GM12872 (cell line): Measurements from ENCODE around the gene ITIH4.
A peak's percentile ranks its signal among the peaks of the same experiment; 100 is the strongest.

Source experiments
- TF ChIP-seq, protein P1 (sequence below): IDR thresholded peaks from 3 replicates; pipeline ENCODE4 v1.5.1; 2011; ENCODE audit warnings: low read depth, mild to moderate bottlenecking, low read length, moderate library complexity; ENCODE audit not compliant: insufficient read depth

Gene ITIH4

DNA sequence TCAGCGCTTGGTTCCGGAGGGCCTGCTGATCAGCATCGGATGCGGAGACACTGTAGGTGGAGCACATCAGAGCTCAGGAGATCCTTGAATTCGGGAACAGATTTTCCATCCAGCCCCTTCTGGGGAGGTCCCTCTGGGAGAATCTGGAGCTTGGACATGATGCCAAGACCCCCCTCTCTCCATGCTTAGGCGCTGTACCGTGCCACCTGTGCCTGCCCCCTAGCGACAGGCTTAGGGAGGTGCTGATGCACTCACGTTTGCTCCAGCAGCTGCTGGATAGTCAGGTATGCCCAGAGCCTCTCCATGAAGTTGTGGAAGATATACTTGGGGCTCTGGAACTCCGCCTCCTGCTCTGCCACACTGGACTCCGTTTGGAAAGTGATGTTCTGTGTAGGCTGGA lies 9.7 kb downstream of the ITIH4 start:
- TF ChIP-seq, protein P1, sequence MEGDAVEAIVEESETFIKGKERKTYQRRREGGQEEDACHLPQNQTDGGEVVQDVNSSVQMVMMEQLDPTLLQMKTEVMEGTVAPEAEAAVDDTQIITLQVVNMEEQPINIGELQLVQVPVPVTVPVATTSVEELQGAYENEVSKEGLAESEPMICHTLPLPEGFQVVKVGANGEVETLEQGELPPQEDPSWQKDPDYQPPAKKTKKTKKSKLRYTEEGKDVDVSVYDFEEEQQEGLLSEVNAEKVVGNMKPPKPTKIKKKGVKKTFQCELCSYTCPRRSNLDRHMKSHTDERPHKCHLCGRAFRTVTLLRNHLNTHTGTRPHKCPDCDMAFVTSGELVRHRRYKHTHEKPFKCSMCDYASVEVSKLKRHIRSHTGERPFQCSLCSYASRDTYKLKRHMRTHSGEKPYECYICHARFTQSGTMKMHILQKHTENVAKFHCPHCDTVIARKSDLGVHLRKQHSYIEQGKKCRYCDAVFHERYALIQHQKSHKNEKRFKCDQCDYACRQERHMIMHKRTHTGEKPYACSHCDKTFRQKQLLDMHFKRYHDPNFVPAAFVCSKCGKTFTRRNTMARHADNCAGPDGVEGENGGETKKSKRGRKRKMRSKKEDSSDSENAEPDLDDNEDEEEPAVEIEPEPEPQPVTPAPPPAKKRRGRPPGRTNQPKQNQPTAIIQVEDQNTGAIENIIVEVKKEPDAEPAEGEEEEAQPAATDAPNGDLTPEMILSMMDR, result peak; percentile 89

DNA sequence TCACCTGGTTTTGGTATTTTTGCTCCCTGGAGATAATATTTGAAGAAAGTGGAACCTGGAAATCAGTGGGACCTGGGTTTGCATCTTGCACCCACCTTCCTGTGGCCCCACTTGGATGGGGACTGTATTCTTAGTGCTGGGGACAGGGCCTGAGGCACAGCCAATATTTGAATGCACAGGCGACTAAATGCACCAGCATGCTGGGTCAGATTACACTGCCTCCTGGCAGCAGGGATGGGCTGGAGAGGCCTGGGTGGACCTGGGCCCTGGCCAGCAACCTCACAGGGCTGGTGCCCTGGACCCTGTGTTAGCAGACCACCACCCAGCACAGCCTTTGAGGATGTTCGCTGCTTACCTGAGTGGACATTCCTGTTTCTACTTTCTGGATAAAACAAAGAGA lies 10.5 kb downstream of the ITIH4 start:
- TF ChIP-seq, protein P1, result no peak

DNA sequence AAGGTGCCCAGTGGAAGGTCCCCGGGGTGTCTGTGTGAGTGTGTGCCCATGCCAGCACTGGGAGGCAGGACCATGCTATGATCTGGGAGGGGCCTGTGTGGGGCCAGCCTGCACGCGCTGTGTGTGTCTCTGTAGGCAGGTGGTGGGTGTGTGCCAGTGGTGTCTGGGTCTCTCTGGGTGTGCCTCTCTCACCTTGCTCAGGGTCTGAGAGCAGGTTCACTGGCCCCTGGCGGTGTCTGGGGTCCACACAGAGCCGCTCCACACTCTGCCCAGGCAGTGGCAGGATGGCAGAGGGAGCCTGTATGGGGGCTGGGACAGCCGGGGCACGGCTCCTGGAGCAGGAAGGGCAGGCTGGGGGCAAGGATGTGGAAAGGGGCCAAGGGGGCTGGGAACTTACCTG lies 12.6 kb downstream of the ITIH4 start:
- TF ChIP-seq, protein P1, result no peak

DNA sequence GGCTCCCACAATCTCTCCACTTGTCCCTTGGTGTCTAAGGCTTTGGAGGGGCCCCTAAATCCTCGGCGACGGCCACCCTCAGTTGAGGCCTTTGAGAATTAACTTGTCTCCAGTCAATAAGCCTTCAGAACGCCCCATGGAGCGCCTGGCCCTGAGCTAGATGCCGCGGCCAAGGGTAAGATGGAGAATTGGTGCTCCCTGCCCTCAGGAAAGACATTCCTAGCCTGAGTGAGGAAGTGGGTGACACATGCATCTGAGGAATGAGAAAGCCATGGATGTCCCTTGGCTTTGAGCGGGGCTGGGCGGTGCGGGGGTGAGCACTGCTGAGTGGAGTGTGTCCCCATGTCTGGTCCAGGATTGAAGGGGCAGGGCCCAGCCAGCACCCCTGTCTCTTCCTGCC lies 13.3 kb downstream of the ITIH4 start:
- TF ChIP-seq, protein P1, result no peak

DNA sequence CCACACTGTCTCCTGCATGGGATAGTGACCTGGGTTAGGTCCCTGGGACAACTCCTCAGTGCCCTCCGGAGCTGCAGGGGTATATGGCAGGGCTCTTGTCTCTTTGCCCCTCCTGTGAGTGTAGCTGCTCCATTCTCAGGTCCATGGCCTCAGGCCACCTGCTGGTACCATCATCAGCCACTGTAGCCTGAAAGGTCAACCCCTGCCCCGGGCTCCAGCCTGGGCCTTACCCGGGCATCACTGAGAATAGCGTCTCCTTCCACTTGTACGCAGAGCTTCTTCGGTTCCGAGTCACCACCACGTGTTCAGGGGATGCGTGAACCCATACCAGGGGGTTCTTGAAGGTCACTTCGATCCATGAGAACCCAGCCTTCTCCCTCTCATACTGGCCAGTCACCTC lies 13.8 kb downstream of the ITIH4 start:
- TF ChIP-seq, protein P1, result no peak

DNA sequence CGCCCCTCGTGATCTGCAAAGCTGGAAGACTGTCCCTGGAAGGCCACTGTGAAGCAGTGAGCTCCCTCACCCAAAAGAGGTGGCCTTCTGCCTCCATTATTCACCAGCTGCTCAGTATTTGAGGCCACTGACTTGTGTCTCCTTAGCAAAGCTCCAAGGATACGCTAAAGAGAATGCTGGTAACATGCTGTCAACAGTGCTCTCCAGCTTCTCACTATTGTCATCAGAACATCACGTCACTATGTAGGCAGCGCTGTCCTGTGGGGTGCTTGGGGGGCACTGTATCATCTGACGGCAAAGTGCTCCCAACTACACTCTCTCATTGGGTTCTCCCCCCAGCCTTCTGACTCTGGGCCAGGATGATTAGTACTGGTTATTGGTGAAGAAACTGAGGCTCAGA lies 14.3 kb downstream of the ITIH4 start:
- TF ChIP-seq, protein P1, result no peak

DNA sequence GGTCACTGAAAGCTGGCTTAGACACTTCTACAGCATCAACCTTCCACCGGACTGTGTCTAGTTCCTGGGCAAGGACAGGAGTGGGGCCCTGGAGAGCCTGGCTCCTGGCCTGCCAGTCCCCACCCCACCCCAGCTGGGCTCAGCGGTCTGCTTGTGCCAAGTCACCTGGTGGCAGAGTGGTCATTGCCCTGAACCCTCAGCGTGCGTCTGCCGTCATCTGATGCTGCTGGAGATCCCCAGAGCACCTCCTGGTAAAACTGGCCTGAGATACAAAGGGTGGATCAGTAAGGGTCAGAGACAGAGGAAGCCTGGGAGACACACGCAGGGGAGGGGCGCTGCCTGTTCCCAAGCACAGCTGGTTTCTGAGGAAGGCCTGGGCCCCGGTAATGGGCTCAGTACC lies 16.7 kb downstream of the ITIH4 start:
- TF ChIP-seq, protein P1, result no peak
